KMS-11 (cell line): Measurements from ENCODE around the gene TMED3.
A peak's percentile ranks its signal among the peaks of the same experiment; 100 is the strongest.

Source experiments
- H2AFZ ChIP-seq: fragments of 200-600 bp; sonication (generic); 2 replicates; pipeline ENCODE4 v1.6.1; 2016; ENCODE audit warnings: antibody characterized with exemption, mixed run types, low read depth
- H3K27ac ChIP-seq: fragments of 200-600 bp; sonication (generic); 2 replicates; pipeline ENCODE4 v1.6.1; 2016; ENCODE audit warnings: mild to moderate bottlenecking, mixed run types
- H3K27me3 ChIP-seq: fragments of 200-600 bp; sonication (generic); 2 replicates; pipeline ENCODE4 v1.6.1; 2017; ENCODE audit warnings: mild to moderate bottlenecking, low read depth, mixed run types, moderate library complexity; ENCODE audit not compliant: insufficient read depth
- H3K36me3 ChIP-seq: fragments of 200-600 bp; sonication (generic); 2 replicates; pipeline ENCODE4 v1.6.1; 2017; ENCODE audit warnings: mild to moderate bottlenecking, mixed run types; ENCODE audit not compliant: insufficient read depth
- H3K4me1 ChIP-seq: fragments of 200-600 bp; sonication (generic); 2 replicates; pipeline ENCODE4 v1.6.1; 2016; ENCODE audit warnings: mild to moderate bottlenecking, low read depth, mixed run types; ENCODE audit not compliant: poor library complexity, severe bottlenecking
- H3K4me2 ChIP-seq: fragments of 200-600 bp; sonication (generic); 2 replicates; pipeline ENCODE4 v1.7.0; 2016; ENCODE audit warnings: mild to moderate bottlenecking, mixed run types
- H3K4me3 ChIP-seq: fragments of 200-600 bp; sonication (generic); IDR thresholded peaks from 2 replicates; pipeline ENCODE4 v1.6.1; 2017; ENCODE audit warnings: low read depth, low read length, mixed read lengths; ENCODE audit not compliant: insufficient read depth
- H3K79me2 ChIP-seq: fragments of 200-600 bp; sonication (generic); 2 replicates; pipeline ENCODE4 v1.6.1; 2016; ENCODE audit warnings: low read depth, mixed run types; ENCODE audit not compliant: insufficient read depth
- H3K9ac ChIP-seq: fragments of 200-600 bp; sonication (generic); 2 replicates; pipeline ENCODE4 v1.6.1; 2016; ENCODE audit warnings: mild to moderate bottlenecking, mixed run types
- H4K20me1 ChIP-seq: fragments of 200-600 bp; sonication (generic); 2 replicates; pipeline ENCODE4 v1.6.1; 2016; ENCODE audit warnings: mild to moderate bottlenecking, mixed run types; ENCODE audit not compliant: insufficient read depth
- CTCF ChIP-seq: fragments of 200-600 bp; sonication (generic); conservative IDR thresholded peaks from 2 replicates; pipeline ENCODE4 v1.6.1; 2017; ENCODE audit warnings: low read depth, mild to moderate bottlenecking, antibody characterized with exemption, low read length, moderate library complexity, mixed read lengths

TMED3 gene

GRCh38 chr15:79307251-79307650 is 3.7 kb upstream of the TMED3 start:
- H3K4me2 ChIP-seq = no peak overlapping the region
- H3K36me3 ChIP-seq = no peaks in the 10 kb centered on the region
- no peaks in the 10 kb centered on the region for H3K27me3 ChIP-seq
- no peak overlapping the region for H3K4me3 ChIP-seq
- no peak overlapping the region for H2AFZ ChIP-seq
- peaks cover 12% of the 10 kb centered on the region for H3K79me2 ChIP-seq
- peaks cover 3% of the 10 kb centered on the region for H3K4me1 ChIP-seq
- no peak overlapping the region for H3K9ac ChIP-seq
- H3K27ac ChIP-seq = no peak overlapping the region
- H4K20me1 ChIP-seq = no peaks in the 10 kb centered on the region
- TF ChIP-seq CTCF = no peak

GRCh38 chr15:79308874-79309273 is 2.0 kb upstream of the TMED3 start:
- Histone ChIP-seq H3K4me3 (no peak overlapping the region), H3K79me2 (peaks cover 28% of the 10 kb centered on the region), H3K27me3 (no peaks in the 10 kb centered on the region), H3K27ac (no peak overlapping the region), H3K9ac (no peak overlapping the region), H2AFZ (no peak overlapping the region), H3K4me2 (no peak overlapping the region), H4K20me1 (no peaks in the 10 kb centered on the region), H3K4me1 (peaks cover 17% of the 10 kb centered on the region), H3K36me3 (no peaks in the 10 kb centered on the region)
- no peak for TF ChIP-seq CTCF

- Histone ChIP-seq H3K36me3 (no peaks in the 10 kb centered on the region; the same call in 1 of the 2 replicates), H2AFZ (peak overlapping the region; percentile 77), H3K27me3 (no peaks in the 10 kb centered on the region), H3K4me2 (peak overlapping the region; percentile 58), H3K27ac (no peak overlapping the region), H3K79me2 (peaks cover 28% of the 10 kb centered on the region), H4K20me1 (no peaks in the 10 kb centered on the region), H3K4me1 (peaks cover 17% of the 10 kb centered on the region), H3K4me3 (no peak overlapping the region), H3K9ac (no peak overlapping the region; the same call in 1 of the 2 replicates)
- TF ChIP-seq CTCF = no peak
These were observed 314 bp upstream of the TMED3 start for GRCh38 chr15:79310612-79310984.

- Histone ChIP-seq H3K4me2 (peak overlapping the region; percentile 90), H3K4me1 (peaks cover 17% of the 10 kb centered on the region), H3K27ac (peak overlapping the region; percentile 53), H3K4me3 (peak overlapping the region; percentile 60), H3K79me2 (peaks cover 28% of the 10 kb centered on the region), H2AFZ (peak overlapping the region; percentile 91), H3K9ac (peak overlapping the region; percentile 89), H3K27me3 (no peaks in the 10 kb centered on the region), H3K36me3 (no peaks in the 10 kb centered on the region; the same call in 1 of the 2 replicates), H4K20me1 (no peaks in the 10 kb centered on the region)
- no peak for TF ChIP-seq CTCF
These were observed 1.1 kb downstream of the TMED3 start for GRCh38 chr15:79311901-79312553.
